HepG2 (cell line): Measurements from ENCODE around the gene AP2S1. TPM values are rescaled to one million over a fixed set of nuclear protein-coding genes. Genes with fewer than 3 reads are reported as not detected.

ENCODE experiments used
- ATAC-seq: fragments of 200-7000 bp; cut with Tn5 transposase; 3 replicates; pipeline ENCODE4 v1.9.1; 2020; ENCODE audit warnings: mild to moderate bottlenecking, moderate library complexity
- Bru-seq: library from RNA; stranded (reverse); fragments of 400-500 nt; gene quantifications from one replicate; lab custom pipeline; 2021; lab: Mats Ljungman, UMichigan
- BruChase-seq, 2 experiments: library from RNA; stranded (reverse); fragments of 400-500 nt; gene quantifications; one replicate each; lab custom pipeline; 2021; lab: Mats Ljungman, UMichigan
- BruUV-seq: library from RNA; stranded (reverse); fragments of 400-500 nt; replicated peaks from 2 replicates; lab custom pipeline; 2021; lab: Mats Ljungman, UMichigan
- CTCF ChIA-PET: fragments of 300-600 bp; formaldehyde crosslinking; extraction: SDS; loops from one replicate; lab custom pipeline; 2021; ENCODE audit warnings: low total read pairs, inconsistent platforms, low intra/inter-chr PET ratio; lab: Yijun Ruan, JAX
- POLR2A ChIA-PET: fragments of 350-600 bp; sonication (Branson Sonifier 250); formaldehyde crosslinking; loops from one replicate; lab custom pipeline; 2020; ENCODE audit warnings: antibody characterized with exemption, inconsistent platforms; lab: Yijun Ruan, JAX
- DNase-seq: peaks from one replicate; pipeline ENCODE4 v3.0.0-alpha.2; 2015; ENCODE audit warnings: low spot score
- FAIRE-seq: peaks from 3 replicates; lab custom pipeline; 2011; peaks lifted over from hg19 to GRCh38; lab: Jason Lieb, UNC
- H2AFZ ChIP-seq: one replicate; pipeline ENCODE4 v1.6.1; 2011; ENCODE audit warnings: low read length, inconsistent platforms
- H3K27ac ChIP-seq: fragments of 300-600 bp; 3 replicates; pipeline ENCODE4 v1.8.0; 2011; ENCODE audit warnings: mixed run types, mild to moderate bottlenecking, mixed read lengths, low read length, inconsistent platforms; ENCODE audit not compliant: insufficient read depth; ENCODE audit errors: extremely low read length
- H3K27me3 ChIP-seq, 2 experiments: fragments of 200-600 bp in 1 of 2; 2 replicates in 1 of 2; 3 replicates in 1 of 2; pipeline versions ENCODE4 v1.6.0 to v1.8.0; 2011; ENCODE audit warnings: low read length in 2 of 2, mild to moderate bottlenecking in 2 of 2, moderate library complexity in 2 of 2, inconsistent platforms in 1 of 2; ENCODE audit not compliant: insufficient read depth in 2 of 2, control insufficient read depth in 1 of 2
- H3K36me3 ChIP-seq, 2 experiments: fragments of 200-600 bp in 1 of 2; replicated peaks in 1 of 2; 2 replicates in 1 of 2; 3 replicates in 1 of 2; pipeline versions ENCODE4 v1.5.1 to v1.8.0; 2011; ENCODE audit warnings: low read length in 2 of 2, inconsistent platforms in 1 of 2; ENCODE audit not compliant: insufficient read depth in 2 of 2, control insufficient read depth in 1 of 2
- H3K4me1 ChIP-seq: 2 replicates; pipeline ENCODE4 v1.5.1; 2012; ENCODE audit warnings: low read length, inconsistent platforms; ENCODE audit not compliant: insufficient read depth
- H3K4me2 ChIP-seq: 2 replicates; pipeline ENCODE4 v1.6.0; 2011; ENCODE audit warnings: low read depth, low read length, inconsistent platforms
- H3K4me3 ChIP-seq, 3 experiments: fragments of 200-600 bp in 1 of 3; sonication (generic), shearing (Covaris generic) in 1 of 3; replicated peaks in 1 of 3; 2 replicates each; pipeline ENCODE4 v1.5.1; 2011 to 2016; ENCODE audit warnings: low read length in 3 of 3, inconsistent platforms in 2 of 3, low read depth in 2 of 3, mild to moderate bottlenecking in 2 of 3, control low read depth in 1 of 3, mixed read lengths in 1 of 3; ENCODE audit not compliant: insufficient read depth in 1 of 3
- H3K79me2 ChIP-seq: one replicate; pipeline ENCODE4 v1.6.1; 2011; ENCODE audit warnings: low read length, inconsistent platforms; ENCODE audit not compliant: insufficient read depth
- H3K9ac ChIP-seq: 2 replicates; pipeline ENCODE4 v1.6.0; 2011; ENCODE audit warnings: mild to moderate bottlenecking, low read depth, low read length, inconsistent platforms; ENCODE audit not compliant: insufficient read depth
- H3K9me3 ChIP-seq: 2 replicates; pipeline ENCODE4 v1.5.1; 2012; ENCODE audit warnings: mild to moderate bottlenecking, low read length
- H4K20me1 ChIP-seq: 2 replicates; pipeline ENCODE4 v1.6.0; 2011; ENCODE audit warnings: inconsistent platforms, mild to moderate bottlenecking, low read length, moderate library complexity; ENCODE audit not compliant: insufficient read depth
- ARNT ChIP-seq: fragments of 450-650 bp; IDR thresholded peaks from 2 replicates; pipeline ENCODE4 v1.6.1; 2017
- BORCS8-MEF2B ChIP-seq: sonication (generic); formaldehyde crosslinking; IDR thresholded peaks from 2 replicates; pipeline ENCODE4 v1.8.0; 2022; ENCODE audit warnings: mild to moderate bottlenecking, missing genetic modification reagents
- ETV6 ChIP-seq: sonication (generic); formaldehyde crosslinking; conservative IDR thresholded peaks from 2 replicates; pipeline ENCODE4 v1.4.0; 2020; ENCODE audit warnings: missing genetic modification reagents
- HHEX ChIP-seq: IDR thresholded peaks from 2 replicates; pipeline ENCODE4 v1.6.1; 2016; ENCODE audit warnings: control low read depth
- KLF11 ChIP-seq: IDR thresholded peaks from 2 replicates; pipeline ENCODE4 v1.6.1; 2016; ENCODE audit warnings: missing compliant biosample characterization
- MBNL3 ChIP-seq: fragments of 250-450 bp; sonication (Bioruptor Pico); conservative IDR thresholded peaks from 2 replicates; pipeline ENCODE4 v1.8.0; 2022; ENCODE audit warnings: mild to moderate bottlenecking, inconsistent platforms
- ZNF460 ChIP-seq: sonication (generic); formaldehyde crosslinking; IDR thresholded peaks from 2 replicates; pipeline ENCODE4 v1.5.1; 2020; ENCODE audit warnings: missing genetic modification reagents, mild to moderate bottlenecking, borderline replicate concordance
- ZZZ3 ChIP-seq: sonication (generic); formaldehyde crosslinking; IDR thresholded peaks from 2 replicates; pipeline ENCODE4 v1.4.0; 2020; ENCODE audit warnings: missing genetic modification reagents, mild to moderate bottlenecking, borderline replicate concordance
- WGBS: methylation state at CpG from one replicate; pipeline ENCODE4 v1.1.6; 2017; ENCODE audit warnings: low lambda C conversion rate; 5-methylcytosine and 5-hydroxymethylcytosine counted together
- in situ Hi-C: cut with HindIII; loops from 2 replicates; pipeline ENCODE4 v1.10.0; 2017; ENCODE audit warnings: low pct_unique_long_range_greater_than_20kb; ENCODE audit not compliant: extremely low pct_ligation_motif_present
- intact Hi-C: fragments of 100-400 bp; cut with micrococcal nuclease; formaldehyde crosslinking; loops from one replicate; pipeline ENCODE4 v1.10.0; 2022; ENCODE audit not compliant: unreplicated experiment
- long read RNA-seq, 2 experiments: library from RNA in 1 of 2; library from polyadenylated mRNA in 1 of 2; stranded (forward) in 1 of 2; unstranded in 1 of 2; transcript quantifications; one replicate each; pipeline ENCODE4 v2.0.0, GENCODE V29; 2019 to 2022
- polyA minus RNA-seq, 3 experiments: library from RNA; depleted of rRNA, polyadenylated mRNA; stranded (reverse); fragments of >200 nt; gene quantifications; 2 replicates each; pipeline ENCODE4 v1.2.3, GENCODE V29; 2011; ENCODE audit warnings: low replicate concordance in 1 of 3
- polyA plus RNA-seq, 8 experiments: library from polyadenylated mRNA; depleted of rRNA in 3 of 8; stranded (reverse) in 7 of 8; unstranded in 1 of 8; fragments of >200 nt; fragmentation: Illumina TruSeq in 4 of 8; extraction: Trizol in 4 of 8; gene quantifications; 2 replicates each; pipeline versions ENCODE4 v1.2.1 to v1.2.3, GENCODE V29; 2011 to 2016; ENCODE audit warnings: low read depth in 4 of 8, missing spikeins in 1 of 8, mixed read lengths in 1 of 8; ENCODE audit not compliant: insufficient read depth in 1 of 8
- total RNA-seq, 5 experiments: library from RNA; depleted of rRNA; stranded (reverse); fragments of >200 nt; fragmentation: Illumina TruSeq; extraction: Trizol; gene quantifications; 2 replicates each; pipeline ENCODE4 v1.2.3, GENCODE V29; 2016; ENCODE audit warnings: low read depth in 1 of 5
- TF ChIP-seq, protein P1 (sequence below): sonication (generic); formaldehyde crosslinking; conservative IDR thresholded peaks from 2 replicates; pipeline ENCODE4 v1.8.0; 2022; ENCODE audit warnings: mild to moderate bottlenecking, moderate library complexity, missing genetic modification reagents

AP2S1 gene
- total RNA-seq (2016; rRNA removed; fragmentation: Illumina TruSeq; extraction: Trizol) (86.1 and 94.9 TPM in 2 replicates), polyA plus RNA-seq (2011; rRNA removed) (45.2 and 45.3 TPM in 2 replicates), polyA minus RNA-seq (2011; rRNA and poly(A)+ RNA removed; ENCODE audit: low replicate concordance) (39.3 and 98.7 TPM in 2 replicates), Bru-seq, nascent RNA (percentile 49 among the genes with signal in this experiment), BruChase-seq, experiment 1, labeled RNA remaining after a 6-hour chase (percentile 69 among the genes with signal in this experiment), BruChase-seq, experiment 2, labeled RNA remaining after a 2-hour chase (percentile 58 among the genes with signal in this experiment)
- 77.4 and 107 TPM in 2 replicates for total RNA-seq (2016; cell fraction: cytosol; rRNA removed; fragmentation: Illumina TruSeq; extraction: Trizol; ENCODE audit: low read depth)
- total RNA-seq (2016; cell fraction: insoluble cytoplasmic fraction; rRNA removed; fragmentation: Illumina TruSeq; extraction: Trizol), result 86.7 and 87.8 TPM in 2 replicates
- total RNA-seq (2016; cell fraction: membrane; rRNA removed; fragmentation: Illumina TruSeq; extraction: Trizol), result 72.8 and 102 TPM in 2 replicates
- 32.5 and 36.8 TPM in 2 replicates for total RNA-seq (2016; cell fraction: nucleus; rRNA removed; fragmentation: Illumina TruSeq; extraction: Trizol)
- 60.1 and 80.0 TPM in 2 replicates for polyA plus RNA-seq (2011; cell fraction: cytosol; rRNA removed)
- 24.9 and 30.3 TPM in 2 replicates for polyA plus RNA-seq (2011; cell fraction: nucleus; rRNA removed)
- polyA plus RNA-seq (2012), result 32.6 and 51.2 TPM in 2 replicates
- polyA plus RNA-seq (2016; cell fraction: cytosol; fragmentation: Illumina TruSeq; extraction: Trizol; ENCODE audit: low read depth), result 104 and 131 TPM in 2 replicates
- 99.5 and 113 TPM in 2 replicates for polyA plus RNA-seq (2016; cell fraction: insoluble cytoplasmic fraction; fragmentation: Illumina TruSeq; extraction: Trizol; ENCODE audit: low read depth)
- polyA plus RNA-seq (2016; cell fraction: membrane; fragmentation: Illumina TruSeq; extraction: Trizol; ENCODE audit: low read depth), result 79.5 and 101 TPM in 2 replicates
- 58.8 and 65.6 TPM in 2 replicates for polyA plus RNA-seq (2016; cell fraction: nucleus; fragmentation: Illumina TruSeq; extraction: Trizol; ENCODE audit: insufficient read depth, low read depth)
- polyA minus RNA-seq (2011; cell fraction: cytosol; rRNA and poly(A)+ RNA removed), result 20.1 and 31.3 TPM in 2 replicates
- polyA minus RNA-seq (2011; cell fraction: nucleus; rRNA and poly(A)+ RNA removed), result 8.5 and 11.1 TPM in 2 replicates
- long read RNA-seq, experiment 1, transcript AP2S1-201 (5 exons, 935 nt), result major isoform, 122 of 153 reads
- long read RNA-seq, experiment 1, transcript AP2S1-210 (4 exons, 315 nt), result minor isoform, 5 of 153 reads
- long read RNA-seq, experiment 1, transcript AP2S1-203 (4 exons, 636 nt), result minor isoform, 7 of 153 reads
- long read RNA-seq, experiment 1, transcript AP2S1-204 (4 exons, 707 nt), result minor isoform, 10 of 153 reads
- long read RNA-seq, experiment 1, partial matches to known transcripts, result 0 of 153 reads
- long read RNA-seq, experiment 1, other reads (novel, unspliced or antisense), result 2 of 153 reads
- long read RNA-seq, experiment 2, transcript AP2S1-209 (5 exons, 898 nt), result minor isoform, 6 of 219 reads
- long read RNA-seq, experiment 2, transcript AP2S1-204 (4 exons, 707 nt), result minor isoform, 53 of 219 reads
- long read RNA-seq, experiment 2, transcript AP2S1-201 (5 exons, 935 nt), result major isoform, 127 of 219 reads
- long read RNA-seq, experiment 2, transcript AP2S1-203 (4 exons, 636 nt), result minor isoform, 5 of 219 reads
- long read RNA-seq, experiment 2, partial matches to known transcripts, result 11 of 219 reads
- long read RNA-seq, experiment 2, other reads (novel, unspliced or antisense), result 4 of 219 reads

GRCh38 chr19:46850228-46851203, at the start of gene AP2S1:
TSS of gene AP2S1 (minus strand) at chr19:46850846. CDS start at chr19:46850766, 80 bp downstream.
- Histone ChIP-seq H2AFZ (no peak within 1 kb of the TSS), H3K9me3 (no peaks in the 10 kb centered on the region), H3K4me2 (peak within 1 kb of the TSS; percentile 96), H4K20me1 (no peaks in the 10 kb centered on the region), H3K4me3 (peak within 1 kb of the TSS; percentile 73 to 88 (median 85)), H3K79me2 (peaks cover 13% of the 10 kb centered on the region), H3K9ac (peak within 1 kb of the TSS; percentile 86), H3K36me3 (peaks cover 0 to 8% of the 10 kb centered on the region in 2 experiments; a peak in 2 of 5 replicates), H3K27ac (peak within 1 kb of the TSS; percentile 81), H3K4me1 (peaks cover 50% of the 10 kb centered on the region), H3K27me3 (no peaks in the 10 kb centered on the region; a peak in 1 of 5 replicates)
- BruUV-seq, result no TSS peak
- CTCF ChIA-PET, result no interaction called here
- under 1% methylated on average over 32 of the region's 53 CpGs for WGBS
- ATAC-seq (peak; percentile 94), DNase-seq (peak; percentile 99), FAIRE-seq (peak; percentile 99)
- intact Hi-C loops, result no loop called here
- in situ Hi-C loops, result no loop called here
- POLR2A ChIA-PET, result interaction anchor here (0.7 to 1.4 kb wide), 7 partner anchors 10 to 263 kb away, joined by 3 to 6 read pairs (median 4); partner anchors contain the start of genes ARHGAP35, SLC1A5 and ZC3H4
- TF ChIP-seq ETV6 (CRISPR knock-in tag) (no peak), ZZZ3 (CRISPR knock-in tag) (peak; percentile 64; the same call in 1 of the 2 replicates), KLF11 (CRISPR knock-in tag) (no peak; the same call in 1 of the 2 replicates), ZNF460 (CRISPR knock-in tag) (peak; percentile 59; the same call in 1 of the 2 replicates), ARNT (no peak), MBNL3 (CRISPR knock-in tag) (no peak), BORCS8-MEF2B (peak; percentile 77; the same call in 1 of the 2 replicates), HHEX (CRISPR knock-in tag) (no peak)
- TF ChIP-seq, protein P1, sequence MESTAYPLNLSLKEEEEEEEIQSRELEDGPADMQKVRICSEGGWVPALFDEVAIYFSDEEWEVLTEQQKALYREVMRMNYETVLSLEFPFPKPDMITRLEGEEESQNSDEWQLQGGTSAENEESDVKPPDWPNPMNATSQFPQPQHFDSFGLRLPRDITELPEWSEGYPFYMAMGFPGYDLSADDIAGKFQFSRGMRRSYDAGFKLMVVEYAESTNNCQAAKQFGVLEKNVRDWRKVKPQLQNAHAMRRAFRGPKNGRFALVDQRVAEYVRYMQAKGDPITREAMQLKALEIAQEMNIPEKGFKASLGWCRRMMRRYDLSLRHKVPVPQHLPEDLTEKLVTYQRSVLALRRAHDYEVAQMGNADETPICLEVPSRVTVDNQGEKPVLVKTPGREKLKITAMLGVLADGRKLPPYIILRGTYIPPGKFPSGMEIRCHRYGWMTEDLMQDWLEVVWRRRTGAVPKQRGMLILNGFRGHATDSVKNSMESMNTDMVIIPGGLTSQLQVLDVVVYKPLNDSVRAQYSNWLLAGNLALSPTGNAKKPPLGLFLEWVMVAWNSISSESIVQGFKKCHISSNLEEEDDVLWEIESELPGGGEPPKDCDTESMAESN (CRISPR knock-in tag), result peak; percentile 66; the same call in 1 of the 2 replicates
